Stimulated activated CD4-positive, alpha-beta T cell treated with anti-CD3 and anti-CD28 coated beads, Interleukin-2, amount 100 ng/mL, for 4 hours (primary cell): Measurements from ENCODE around the gene SHC2.
A peak's percentile ranks its signal among the peaks of the same experiment; 100 is the strongest.
"Not testable (repeated sequence)": the region's sequence is repeated elsewhere in the genome, so short reads cannot be mapped to it uniquely, and the experiment has no call there.

Experiments used
- DNase-seq: peaks from one replicate; pipeline ENCODE4 v3.0.0-alpha.2; 2020; ENCODE audit warnings: low read depth

Gene SHC2

DNA sequence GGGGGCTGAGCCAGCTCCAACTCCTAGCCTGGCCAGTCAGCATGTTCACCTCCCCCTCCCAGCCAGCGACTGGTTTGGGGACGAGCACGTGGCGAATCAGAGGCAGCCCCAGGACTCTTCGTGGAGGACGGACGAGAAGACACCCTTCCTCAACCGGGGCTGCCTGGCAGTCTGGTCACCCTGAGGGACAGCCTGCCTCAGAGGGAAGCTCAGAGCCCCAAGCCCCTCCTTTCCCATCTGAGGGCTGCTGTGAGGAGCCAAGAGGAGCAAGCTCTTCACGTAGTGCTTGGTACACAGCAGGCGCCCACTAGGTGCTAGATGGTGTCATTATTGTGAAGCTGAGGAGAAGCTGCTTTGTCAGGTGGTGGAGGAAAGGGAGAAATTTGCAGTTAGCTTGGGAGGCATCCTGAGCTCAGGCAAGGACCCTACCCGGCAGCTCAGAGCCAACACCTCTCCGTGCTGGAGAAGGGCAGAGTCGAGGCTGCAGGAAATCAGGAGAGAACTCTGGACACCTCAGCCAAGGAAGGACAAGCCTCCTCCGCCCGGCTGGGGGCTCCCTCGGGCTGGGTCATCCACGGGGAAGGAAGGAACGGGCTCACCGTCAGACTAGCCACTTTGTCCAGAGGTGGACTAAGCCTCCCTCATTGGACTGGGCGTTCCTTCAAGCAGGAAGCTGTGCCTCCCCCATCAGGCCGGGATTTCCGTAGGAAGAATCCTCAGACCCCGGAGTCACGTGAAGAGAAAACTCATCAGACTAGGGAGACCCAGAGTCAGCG is 37.0 kb downstream of the SHC2 start:
- DNase-seq, result no peak

DNA sequence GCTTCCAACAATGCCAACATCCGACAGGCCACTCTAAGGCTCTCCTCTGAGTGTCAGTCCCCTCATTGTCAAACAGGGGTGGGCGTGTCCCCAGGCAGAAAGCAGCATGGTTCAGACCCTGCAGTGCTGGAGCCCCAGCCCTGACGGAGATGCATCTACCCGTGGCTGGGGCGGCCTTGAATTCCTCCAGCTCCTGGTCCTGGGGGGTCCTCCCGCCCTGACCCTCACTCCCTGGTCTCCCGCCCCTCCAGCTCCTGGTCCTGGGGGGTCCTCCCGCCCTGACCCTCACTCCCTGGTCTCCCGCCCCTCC is 38.0 kb downstream of the SHC2 start:
- not testable (repeated sequence) for DNase-seq

DNA sequence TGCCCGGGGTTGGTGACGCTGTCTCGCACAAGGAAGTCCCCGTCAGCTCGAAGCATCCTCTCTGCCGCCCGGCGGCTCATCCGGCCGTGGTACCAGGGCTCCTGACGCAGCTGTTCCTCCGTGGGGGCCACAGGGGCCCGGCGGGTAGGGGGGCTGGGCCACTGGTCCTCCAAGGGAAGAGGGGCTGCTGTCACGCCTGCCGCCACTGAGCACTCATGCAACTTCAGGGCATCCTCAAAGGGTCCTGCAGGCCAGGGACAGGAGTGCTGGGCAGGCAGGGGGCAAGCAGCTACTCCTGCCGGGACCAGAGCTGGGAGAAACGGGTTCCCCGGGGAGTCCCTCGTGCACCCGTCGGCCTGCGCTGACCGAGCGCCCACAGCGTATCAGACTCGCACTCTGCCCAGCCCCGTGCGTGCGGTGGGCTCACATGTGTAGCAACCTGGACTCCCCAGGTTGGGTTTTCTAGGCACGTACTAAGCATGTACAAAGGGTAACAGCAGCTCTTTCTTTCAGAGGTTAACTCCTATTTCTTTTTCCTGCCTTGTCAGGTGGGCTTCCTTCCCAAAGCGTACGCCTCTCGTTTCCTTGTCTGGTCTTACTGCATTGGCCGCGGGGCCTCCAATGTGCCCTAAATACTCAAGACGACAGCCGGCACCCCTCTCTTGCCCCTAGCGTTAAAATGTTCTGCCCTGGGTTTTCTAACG is 38.5 kb downstream of the SHC2 start:
- no peak for DNase-seq

DNA sequence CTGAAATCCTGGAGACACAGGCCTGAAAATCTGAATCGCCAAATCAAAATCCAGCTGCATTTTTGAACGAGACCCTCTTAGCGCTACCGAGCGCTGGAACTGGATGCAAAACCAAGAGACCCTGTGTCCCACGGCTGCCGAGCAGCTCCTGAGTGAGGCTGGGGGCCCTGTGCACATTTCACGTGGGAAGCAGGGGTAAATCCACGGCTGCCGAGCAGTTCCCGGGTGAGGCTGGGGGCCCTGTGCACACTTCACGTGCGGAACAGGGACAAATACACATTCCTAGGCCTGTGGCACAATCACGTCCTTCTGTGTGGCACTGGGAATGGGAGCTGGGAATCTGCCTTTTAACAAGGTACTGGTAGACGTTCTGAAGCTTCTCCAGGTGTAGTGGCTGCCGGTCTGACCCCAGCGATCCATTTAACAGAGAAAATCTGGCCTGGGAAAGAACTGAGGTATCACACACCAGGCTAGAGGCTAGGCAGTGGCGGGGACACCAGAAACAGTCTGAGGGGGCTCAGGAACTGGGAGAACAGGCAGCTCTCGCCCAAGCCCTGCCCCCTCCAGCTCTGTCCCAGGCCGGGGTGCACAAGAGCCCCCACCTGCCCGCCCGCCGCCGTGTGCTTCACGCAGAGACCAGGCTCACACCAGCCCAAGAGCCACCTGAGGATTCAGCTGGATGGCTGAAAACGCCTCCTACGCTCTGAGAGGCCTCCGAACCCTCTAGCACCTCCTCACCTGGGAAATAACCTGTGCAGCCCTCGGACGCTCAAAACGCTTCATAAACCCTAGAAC is 40.9 kb downstream of the SHC2 start:
- DNase-seq, result no peak

DNA sequence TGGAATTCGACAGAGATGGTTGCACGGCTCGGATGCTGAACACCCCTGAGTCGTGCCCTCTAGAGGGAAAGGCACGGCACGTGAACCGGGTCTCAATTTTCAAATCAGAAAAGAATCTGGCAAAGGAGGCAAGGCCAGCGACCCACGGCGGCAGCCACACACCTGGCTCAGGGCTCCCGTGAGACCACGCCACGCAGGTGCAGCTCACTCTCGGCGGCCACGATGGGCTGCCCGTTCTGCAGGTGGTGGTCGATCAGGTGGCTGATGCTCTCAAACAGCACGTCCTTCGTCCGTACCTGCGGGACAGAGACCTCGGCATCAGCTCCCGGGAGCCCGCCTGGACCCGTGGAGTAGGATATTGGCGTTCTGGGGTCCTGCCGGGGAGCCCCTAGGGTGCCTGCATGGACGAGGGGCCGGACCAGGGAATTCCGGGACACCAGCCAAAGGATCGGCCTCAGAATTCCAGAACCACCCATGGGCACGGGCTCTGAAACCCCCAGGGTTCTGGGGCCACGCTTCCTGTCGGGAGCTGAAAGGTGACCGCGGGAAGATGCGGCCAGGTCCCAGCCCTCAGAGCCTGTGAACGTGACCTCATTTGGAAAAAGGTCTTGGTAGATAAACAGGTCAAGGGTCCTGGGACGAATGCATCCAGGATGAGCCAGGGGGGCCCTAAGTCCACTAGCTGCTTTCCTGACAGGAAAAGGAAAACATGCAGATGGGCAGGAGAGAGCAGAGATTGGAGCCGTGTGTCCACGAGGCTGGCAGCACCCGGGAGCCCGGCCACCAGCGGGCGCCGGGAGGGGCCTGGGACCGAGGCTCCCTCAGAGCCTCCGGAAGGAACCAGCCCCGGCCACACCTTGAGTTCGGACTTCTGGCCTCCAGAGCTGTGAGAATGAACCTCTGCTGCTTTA is 41.8 kb downstream of the SHC2 start:
- no peak for DNase-seq

DNA sequence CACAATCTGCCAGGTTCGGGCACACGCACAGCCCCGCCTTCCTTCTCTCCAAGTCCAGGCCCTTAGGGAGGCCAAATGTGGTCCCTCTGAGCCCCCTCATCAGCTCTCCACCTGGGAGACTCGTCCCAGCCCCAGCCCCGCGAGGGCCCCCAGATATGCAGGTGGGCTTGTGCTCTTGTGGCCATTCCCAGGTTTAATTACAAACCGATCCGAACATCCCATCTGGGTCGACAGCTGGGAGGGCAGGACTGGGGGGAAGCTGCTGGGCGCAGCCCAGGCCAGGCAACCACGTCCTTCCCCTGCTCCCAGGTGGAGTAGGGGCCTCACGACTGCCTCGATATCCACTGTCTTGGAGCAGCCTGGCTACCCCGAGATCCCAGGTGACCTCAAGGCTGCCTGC is 44.4 kb downstream of the SHC2 start:
- DNase-seq, result no peak

DNA sequence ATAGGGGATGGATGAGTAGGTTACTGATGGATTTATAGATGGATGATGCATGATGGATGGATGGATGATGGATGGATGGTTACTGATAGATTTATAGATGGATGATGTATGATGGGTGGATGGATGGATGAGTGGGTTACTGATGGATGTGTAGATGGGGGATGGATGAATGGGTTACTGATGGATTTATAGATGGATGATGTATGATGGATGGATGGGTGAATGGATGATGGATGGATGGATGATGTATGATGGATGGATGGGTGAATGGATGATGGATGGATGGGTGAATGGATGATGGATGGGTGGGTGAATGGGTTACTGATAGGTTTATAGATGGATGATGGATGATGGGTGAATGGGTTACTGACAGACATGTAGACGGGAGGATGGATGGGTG is 45.5 kb downstream of the SHC2 start:
- no peak for DNase-seq

DNA sequence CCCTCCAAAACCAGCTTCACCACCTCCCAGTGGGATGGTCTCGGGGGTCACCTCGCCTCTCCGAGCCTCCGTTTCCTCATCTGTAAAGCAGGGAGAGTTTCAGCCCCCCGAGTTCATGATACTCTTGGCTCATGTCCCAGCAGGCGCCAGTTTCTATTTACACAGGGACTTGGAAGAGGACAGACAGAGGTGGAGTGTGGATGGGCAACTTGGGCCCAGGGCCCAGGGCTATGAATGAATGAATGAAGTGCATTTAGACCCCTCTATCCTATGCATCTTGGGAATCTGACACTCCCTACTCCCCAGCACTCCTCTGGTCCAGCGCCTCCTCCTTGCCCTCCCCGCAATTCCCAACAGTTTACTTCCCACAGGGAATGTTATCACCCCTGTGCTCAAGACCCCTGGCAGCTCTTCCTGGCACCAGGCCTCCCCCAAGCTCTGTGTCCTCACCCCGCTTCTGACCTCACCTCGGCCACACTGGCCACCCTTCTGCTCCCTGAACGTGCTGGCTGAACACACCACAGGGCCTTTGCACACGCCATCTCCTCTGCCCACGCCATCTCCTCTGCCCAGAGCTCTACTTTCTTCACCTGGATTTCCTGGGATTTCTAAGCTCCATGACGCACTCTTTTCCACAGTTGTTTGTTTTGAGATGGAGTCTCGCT is 46.9 kb downstream of the SHC2 start:
- no peak for DNase-seq

DNA sequence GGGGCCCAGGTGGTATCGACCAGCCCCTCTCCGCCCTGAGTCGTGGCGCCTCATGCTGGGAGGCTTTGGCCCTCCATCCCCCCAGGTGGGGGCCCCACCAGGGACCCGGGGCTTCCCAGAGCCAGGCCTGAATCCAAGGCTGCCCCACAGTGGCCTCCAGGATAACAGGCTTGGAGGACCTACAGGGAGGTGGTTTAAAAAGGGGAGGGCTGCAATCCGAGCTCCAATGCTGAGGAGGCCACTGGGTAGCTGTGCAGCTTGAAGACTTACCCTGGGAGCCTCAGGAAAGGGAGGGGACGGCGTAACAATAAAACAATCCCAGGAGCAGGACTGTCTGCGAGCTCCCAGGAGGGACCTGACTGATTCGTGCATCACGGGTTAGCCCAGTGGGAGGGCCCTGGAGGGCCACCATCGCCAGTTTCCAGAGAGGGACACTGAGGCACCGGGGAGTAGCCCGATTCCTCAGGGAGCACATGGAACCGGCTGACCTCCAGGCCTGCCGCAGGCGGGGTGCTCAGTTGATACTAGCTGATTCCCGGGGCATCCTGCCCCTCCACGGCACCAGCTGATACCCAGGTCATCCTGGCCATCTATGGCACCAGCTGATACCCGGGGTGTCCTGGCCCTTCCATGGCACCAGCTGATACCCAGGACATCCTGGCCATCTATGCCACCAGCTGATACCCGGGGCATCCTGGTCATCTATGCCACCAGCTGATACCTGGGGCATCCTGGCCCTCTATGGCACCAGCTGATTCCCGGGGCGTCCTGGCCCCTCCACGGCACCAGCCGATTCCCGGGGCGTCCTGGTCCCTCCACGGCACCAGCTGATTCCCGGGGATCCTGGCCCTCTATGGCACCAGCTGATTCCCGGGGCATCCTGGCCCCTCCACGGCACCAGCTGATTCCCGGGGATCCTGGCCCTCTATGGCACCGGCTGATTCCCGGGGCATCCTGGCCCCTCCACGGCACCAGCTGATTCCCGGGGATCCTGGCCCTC is 48.2 kb downstream of the SHC2 start:
- no peak for DNase-seq

DNA sequence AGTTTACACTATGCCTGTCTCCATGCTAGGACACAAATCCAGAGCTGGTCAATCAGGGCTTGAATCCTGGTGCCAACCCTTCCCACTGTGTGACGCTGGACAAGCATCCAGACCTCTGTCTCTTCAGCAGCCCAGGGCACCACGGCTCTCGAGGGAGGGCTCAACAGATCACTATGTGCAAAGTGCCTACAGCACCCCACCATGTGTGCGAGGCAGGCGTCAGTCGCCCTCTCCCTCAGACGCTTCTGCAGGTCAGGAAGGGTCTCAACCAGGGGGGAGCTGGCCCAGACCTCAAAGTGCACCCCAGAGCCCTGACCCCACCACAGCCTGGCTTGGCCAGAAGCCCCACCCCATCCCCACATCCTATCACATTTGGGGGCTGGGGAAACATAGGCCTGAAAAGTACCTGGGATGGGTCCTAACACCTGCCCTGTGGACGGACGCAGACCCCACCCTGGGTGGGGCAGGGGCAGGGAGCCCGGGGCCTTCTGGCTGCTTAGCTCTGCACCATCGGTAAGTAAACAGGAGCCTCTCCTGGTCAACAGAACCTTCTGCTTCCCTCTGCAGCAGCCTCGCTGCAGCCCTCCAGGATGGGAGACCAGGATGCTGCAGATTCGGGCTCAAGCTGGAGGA is 49.0 kb downstream of the SHC2 start:
- no peak for DNase-seq

DNA sequence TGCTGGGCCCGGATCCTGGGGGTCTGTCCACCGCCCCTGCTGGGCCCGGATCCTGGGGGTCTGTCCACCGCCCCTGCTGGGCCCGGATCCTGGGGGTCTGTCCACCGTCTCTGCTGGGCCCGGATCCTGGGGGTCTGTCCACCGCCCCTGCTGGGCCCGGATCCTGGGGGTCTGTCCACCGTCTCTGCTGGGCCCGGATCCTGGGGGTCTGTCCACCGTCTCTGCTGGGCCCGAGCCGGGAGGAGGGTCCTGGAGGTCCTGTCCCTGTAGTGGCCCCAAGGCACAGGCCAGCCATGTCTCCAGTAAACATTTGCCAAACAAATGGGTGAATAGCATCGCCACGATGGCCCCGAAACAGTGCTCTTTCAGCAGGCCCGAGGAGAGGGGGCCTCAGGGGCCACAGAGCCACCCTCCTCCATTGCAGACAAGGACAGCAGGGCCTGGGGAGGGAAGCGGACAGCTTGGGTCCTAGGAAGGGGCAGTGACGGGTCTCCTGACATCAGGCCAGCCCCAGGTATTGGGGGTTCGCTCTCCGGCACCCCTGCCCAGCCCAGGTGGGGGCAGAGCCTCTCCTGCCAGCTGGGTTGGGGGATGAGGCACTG is 49.6 kb downstream of the SHC2 start:
- not testable (repeated sequence) for DNase-seq

DNA sequence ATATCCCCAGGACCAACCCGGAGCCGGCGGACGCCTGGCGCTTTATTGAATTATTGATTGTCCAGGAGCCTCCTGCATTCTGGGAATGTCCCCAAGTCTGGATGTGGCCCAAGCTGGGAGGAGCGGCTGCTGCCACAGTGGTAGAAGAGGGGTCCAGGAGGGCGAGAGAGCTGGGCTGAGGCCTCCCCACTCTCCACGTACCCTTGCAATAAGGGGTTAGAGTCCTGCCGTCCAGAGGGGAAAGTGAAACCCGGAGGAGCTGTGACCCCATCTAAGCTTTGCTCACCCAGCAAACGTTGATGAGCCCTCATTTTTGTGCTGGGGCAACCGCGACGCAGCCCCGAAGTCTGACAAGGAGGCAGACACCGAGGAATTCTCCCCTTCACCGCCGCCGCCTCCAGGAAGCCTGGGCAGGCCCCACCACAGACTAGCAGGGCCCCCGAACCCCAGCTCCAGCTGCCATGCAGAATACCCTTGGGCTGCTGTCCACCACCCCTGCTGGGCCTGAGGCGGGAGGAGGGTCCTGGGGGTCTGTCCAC is 50.5 kb downstream of the SHC2 start:
- no peak for DNase-seq

DNA sequence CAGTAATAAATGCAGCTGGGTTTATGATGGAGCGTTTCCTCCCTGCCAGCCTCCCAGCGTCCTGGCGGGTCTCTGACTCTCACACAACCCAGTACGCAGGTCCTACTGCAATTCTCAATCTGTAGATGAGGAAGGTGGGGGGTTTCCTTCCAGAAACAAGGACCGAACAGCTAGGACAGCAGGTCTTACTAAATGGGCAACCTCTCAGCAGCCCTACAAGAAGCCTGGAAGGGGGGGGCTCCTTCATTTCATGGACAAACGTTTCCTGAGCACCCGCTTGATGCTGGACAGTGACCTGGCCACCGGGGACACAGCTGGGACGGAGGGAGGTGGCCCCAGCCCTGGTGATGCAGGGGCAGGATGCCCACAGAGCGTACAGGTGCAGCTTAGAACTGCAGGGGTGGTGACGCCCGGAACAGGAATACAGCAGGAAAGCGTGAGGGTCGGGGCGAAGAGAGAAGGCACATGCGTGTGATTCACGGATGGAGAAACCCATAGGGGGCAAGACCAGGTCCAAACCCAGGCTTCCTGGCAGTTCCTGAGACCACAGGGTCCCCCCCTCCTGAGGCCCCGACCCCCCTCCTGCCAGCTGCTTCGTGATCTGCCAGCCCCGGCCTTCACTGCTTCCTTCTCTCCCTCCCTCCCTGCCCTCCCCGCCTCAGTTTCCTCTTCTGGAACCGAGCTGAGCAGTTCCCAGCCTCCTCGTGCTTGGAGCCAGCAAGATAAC is 51.2 kb downstream of the SHC2 start:
- no peak for DNase-seq

DNA sequence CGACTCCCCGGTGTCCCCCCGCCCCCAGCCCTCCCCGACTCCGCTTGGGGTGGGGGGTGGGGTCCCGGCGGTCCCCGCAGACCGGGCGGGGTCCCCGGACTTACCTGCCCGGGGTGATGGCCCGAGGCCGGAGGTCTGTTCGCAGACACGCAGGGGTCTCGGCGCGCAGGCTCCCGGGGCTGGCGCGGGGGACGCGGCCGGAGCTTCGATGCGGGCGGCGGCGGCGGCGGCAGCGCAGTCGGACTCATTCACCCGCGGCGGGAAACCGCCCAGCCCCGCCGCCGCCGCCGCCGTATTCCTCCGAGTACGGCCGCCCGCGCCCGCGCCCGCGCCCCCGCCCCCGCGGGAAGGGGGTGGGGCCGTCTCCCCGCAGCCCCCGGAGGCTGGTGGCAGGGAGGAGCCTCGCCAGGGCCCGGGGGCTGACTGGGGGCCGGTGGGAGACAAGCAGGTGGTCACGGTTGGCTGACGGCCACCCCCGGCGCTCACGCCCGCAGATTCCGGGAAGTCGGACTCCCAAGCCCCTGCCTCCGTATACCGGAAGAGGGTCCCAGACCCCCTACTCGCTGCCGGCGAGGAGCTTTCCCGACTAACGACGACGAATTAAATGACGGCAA is 51.8 kb downstream of the SHC2 start, which contains the start of gene C2CD4C:
Gene C2CD4C (minus strand): TSS at position 246 of the 614 bp plus-strand sequence. CDS start 786 bp downstream, outside the sequence.
- DNase-seq, result peak; percentile 24

DNA sequence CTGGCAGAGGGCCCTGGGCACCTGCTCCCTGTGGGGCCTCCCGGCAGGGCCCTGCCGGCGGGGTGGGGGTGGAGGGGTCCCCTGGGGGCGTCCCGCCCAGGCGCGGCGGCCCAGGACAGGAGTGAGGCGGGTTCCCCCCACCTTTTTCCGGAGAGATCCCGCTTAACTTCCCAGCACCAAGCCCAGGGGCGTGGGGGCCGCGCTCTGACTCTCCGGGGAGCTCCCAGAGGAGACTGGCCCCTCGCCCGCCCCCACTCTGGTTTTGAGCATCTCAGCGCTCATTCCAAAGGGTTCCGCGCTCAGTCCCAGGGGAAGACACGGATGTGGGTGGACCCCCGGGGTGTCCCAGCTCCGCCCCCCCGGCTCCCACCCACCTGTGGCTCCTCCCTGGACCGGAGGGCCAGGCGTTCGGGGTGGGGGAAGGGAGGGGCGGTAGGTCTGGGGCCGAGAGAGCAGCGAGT is 52.4 kb downstream of the SHC2 start:
- no peak for DNase-seq

DNA sequence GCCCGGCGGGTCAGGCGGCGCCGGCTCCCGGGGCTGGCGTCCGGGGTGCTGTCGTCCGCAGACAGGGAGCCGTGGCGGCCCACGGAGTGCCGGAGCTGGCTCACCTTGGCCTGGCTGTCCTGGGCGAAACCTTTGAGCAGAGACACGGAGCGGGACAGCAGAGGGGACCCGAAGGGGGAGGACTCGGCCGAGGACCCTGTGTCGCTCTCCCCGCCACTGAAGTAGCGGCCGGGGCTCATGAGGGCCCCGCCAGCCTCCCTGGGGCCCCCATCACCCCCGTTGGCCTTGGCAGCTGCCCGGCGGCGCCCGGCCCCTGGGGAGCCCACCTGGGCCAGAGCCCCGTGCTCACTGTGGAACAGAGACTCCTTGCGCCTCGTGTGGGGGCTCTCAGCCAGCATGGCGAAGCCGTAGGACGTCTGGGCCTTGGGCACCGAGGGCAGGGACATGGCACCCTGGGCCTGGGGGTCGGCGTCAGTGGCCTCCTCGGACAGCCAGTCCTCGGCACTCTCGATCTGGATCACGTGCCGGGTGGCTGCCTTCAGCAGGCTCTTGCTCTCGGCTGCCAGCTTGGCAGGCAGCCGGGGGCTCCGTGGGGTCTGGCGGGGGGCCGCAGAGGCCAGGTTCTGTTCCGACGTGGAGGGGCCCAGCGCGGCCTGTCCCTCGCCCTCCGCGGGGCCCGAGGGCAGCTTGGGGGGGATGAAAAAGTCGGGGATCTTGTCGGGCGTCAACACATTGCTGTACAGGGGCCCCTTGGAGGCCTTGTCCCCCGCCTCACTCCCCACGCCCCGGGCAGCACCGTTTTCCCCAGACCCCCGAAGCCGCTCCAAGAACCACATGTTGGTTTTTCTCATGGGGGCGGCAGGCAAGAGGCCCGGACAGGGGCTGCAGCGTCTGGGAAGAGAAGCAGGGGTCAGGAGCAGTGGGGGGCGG is 53.1 kb downstream of the SHC2 start:
- DNase-seq, result no peak
